Activated effector memory CD4-positive, alpha-beta T cell treated with Interleukin-2 at 50 U/mL for 16 hours (primary cell): ENCODE results near the gene ITPR1.

Experiments
- DNase-seq: peaks from one replicate; pipeline ENCODE4 v3.0.0-alpha.2; 2020

Gene ITPR1

GRCh38 chr3:4726549-4726948 is 233.4 kb downstream of the ITPR1 start:
- no peak for DNase-seq

DNA sequence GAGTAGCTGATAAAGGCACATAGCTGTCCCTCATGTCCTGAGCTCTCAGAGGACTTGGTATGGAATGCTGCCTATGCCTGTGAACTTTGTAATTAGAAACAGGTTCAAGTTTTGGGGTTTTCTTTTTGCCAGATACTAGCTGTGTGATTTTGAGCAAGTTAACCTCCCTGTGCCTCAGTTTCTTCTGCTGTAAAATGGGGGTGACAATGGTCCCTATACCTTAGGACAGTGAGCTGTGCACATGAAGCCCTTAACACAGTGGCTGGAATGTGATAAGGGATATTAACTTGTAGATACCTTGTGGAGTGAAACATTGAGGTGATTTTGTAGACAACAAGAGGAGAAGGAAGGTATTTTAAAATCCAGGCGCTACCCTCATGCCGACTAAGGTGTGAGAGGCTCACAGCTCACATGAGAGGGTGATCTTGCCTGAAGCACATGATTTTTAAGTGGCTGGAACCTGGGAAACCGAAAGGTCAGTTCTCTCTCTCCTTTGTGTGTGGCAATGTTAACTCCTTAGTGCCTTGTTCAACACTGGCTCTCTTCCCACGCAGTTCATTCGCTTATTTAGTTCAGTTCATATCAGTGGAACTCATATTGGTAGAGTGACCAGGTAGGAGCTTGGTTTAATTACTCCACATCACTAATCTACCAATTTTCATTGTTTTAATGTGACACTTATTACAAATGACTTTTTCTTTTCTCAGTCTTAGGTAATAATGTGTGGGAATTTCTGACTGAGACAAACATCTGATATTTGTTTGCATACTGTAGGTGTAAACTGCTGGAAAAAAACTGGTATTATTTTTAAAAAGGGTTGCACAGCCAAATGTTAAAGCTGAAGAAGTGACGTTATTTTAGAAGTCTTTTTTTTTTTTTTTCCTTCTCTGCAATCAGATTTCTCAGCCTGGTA is 236.2 kb downstream of the ITPR1 start:
- no peak for DNase-seq

DNA sequence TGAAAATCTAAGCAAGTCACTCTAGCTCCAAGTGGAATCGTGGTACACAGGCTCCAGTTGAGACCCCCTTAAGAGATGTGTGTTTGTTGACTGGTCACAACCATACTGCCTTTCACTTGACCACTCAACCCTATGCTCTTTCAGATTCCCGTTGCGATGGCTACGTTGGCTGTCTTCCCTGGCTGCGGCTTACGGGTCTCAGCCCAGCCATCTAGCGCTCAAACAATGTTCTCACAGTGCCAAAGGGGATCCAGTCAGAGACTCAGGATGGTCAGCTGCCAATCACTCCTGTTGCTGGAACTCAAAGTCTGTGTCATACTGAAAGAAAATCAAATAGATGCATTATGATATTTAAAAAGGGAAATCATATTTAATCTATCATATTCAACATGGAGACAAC is 237.6 kb downstream of the ITPR1 start:
- no peak for DNase-seq

GRCh38 chr3:4731543-4732111 is 238.5 kb downstream of the ITPR1 start:
- DNase-seq = no peak

DNA sequence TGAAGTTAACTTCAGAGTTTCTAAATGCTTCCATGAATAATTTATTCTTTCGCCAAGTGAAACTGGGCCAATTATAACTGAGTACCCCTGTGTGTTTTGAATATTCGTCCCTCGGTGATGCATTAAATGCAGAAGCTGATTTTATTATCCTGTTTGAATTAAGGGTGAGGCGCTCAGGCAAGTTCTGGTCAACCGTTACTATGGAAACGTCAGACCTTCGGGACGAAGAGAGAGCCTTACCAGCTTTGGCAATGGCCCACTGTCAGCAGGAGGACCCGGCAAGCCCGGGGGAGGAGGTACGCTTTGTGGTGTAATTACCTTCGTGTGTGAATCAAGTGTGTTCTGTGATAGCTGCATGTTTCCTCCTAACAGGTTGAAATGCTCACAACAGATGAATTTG is 239.8 kb downstream of the ITPR1 start:
- DNase-seq = no peak

GRCh38 chr3:4734454-4734853 is 241.3 kb downstream of the ITPR1 start:
- DNase-seq = no peak

- no peak for DNase-seq
Measured at GRCh38 chr3:4735243-4735642, 242.1 kb downstream of the ITPR1 start.

GRCh38 chr3:4736284-4736861 is 243.2 kb downstream of the ITPR1 start:
- no peak for DNase-seq

DNA sequence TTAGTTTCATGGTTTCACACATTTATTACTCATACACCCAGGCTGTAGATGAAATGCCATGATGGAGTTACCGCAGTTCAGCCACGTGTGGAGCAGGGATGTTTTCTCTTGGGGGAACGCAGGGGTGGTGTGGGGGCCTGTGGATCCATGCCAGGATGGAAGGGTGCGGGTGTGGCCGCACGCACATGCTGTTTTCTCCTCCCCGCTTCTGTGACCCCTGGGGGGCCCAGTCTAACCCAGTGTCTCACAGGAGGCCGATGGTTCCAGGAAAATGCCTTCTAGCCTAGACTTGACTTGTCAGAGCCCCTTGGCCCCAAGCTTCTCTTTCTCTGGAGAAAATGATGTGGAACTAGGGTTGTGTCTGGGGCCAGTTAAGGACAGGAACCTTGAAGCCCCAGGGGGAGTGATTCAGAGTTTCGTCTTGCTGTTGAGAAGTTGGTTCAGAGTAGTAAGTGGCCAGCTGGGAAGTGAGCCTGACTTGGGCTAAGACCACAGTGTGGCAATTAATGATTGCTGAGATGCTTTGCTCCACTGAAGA is 245.7 kb downstream of the ITPR1 start:
- DNase-seq = no peak

- no peak for DNase-seq
Measured at GRCh38 chr3:4739289-4740236, 246.4 kb downstream of the ITPR1 start.

GRCh38 chr3:4740397-4741105 is 247.4 kb downstream of the ITPR1 start:
- DNase-seq = no peak

GRCh38 chr3:4741106-4741403 is 247.9 kb downstream of the ITPR1 start:
- DNase-seq = no peak

DNA sequence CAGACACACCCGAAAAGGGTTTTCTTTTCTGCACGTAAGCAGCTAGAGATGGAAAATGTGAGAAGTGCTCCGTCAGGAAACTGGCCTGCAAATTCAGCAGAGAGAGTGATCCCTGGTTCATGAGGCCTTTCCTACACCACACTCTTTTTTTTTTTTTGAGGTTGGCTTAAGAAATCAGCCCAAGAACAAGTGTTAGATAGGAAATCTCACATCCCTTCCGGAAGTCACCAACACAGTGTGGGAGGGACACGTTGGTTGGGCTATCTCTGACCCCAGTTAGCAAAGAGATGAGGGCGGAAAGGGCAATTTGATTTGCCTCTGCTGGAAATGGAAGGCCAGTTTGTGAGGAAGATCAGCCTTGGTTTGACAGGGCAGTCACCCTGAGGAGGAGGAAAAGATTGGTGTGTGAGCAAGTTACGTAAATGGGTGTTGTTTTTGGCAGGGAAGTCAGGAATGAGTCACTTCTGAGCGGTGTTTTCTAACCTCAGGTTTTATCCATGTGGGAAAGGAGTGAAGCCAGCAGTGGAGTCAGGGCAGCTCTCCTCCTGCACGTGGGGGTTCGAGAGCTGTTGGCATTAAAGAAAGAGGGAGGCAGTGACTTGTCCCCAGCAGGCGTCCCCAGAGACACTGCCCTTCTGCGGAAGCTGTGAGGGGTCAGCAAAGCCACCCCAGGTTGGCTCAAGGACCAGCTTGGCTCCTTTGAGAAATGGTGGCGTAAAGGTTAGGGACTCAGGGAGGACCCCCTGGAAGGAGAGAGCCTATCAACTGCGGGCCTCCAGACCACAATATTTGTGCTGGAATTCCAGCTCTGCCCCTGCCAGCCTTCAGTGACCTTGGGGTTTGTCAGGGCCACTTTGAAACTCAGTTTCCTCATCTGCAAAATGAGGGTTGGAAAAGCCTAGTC is 248.5 kb downstream of the ITPR1 start:
- no peak for DNase-seq

GRCh38 chr3:4742359-4742758 is 249.2 kb downstream of the ITPR1 start:
- DNase-seq = no peak

GRCh38 chr3:4743371-4743770 is 250.2 kb downstream of the ITPR1 start:
- DNase-seq = no peak

GRCh38 chr3:4744405-4745234 is 251.5 kb downstream of the ITPR1 start:
- DNase-seq = no peak

DNA sequence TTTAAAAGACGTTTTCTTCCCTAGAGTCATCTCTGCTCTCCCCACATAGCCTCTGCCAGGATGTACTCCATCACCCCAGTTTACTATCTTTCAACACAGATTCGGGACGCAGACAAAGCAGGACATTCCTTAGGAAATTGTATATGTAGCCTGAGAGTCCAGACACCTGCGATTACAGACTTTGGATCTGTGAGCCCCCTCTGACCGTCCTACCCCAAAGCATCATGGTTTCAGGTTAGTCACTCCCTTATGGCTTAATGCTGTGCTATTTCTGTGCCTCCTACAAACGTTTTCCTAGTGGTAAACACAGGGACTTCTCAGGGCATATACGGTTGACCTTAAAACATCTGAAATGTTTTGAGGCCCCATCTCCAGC is 252.1 kb downstream of the ITPR1 start:
- DNase-seq = no peak

GRCh38 chr3:4746241-4746958 is 253.3 kb downstream of the ITPR1 start:
- no peak for DNase-seq

GRCh38 chr3:4748127-4748526 is 255.0 kb downstream of the ITPR1 start:
- DNase-seq = no peak
